Anterior cingulate cortex (tissue), 58 donors: ENCODE results near the gene HOXC12.

Source experiments
- DNase-seq, 58 donors: peaks; one replicate each; lab custom pipeline; 2025; lab: John Stamatoyannopoulos, UW

The HOXC12 gene, protein sequence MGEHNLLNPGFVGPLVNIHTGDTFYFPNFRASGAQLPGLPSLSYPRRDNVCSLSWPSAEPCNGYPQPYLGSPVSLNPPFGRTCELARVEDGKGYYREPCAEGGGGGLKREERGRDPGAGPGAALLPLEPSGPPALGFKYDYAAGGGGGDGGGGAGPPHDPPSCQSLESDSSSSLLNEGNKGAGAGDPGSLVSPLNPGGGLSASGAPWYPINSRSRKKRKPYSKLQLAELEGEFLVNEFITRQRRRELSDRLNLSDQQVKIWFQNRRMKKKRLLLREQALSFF

DNA sequence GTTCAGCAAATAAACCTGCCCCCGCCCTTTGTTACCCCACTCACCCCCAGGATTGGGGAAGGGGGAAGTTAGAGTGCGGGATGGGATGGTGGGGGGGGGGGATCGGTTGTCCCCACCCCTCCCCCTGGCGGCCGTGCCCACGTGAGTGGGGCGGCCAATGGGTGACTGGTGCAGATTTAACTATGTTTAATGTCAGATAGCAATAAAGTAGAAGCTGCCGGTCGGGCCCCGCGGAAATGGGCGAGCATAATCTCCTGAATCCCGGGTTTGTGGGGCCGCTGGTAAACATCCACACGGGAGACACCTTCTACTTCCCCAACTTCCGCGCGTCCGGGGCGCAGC is at the start of gene HOXC12:
Gene HOXC12, plus strand, starts transcription at position 210 of the 342 bp plus-strand sequence. Its CDS starts 27 bp downstream, at position 237.
- DNase-seq, result no peak

DNA sequence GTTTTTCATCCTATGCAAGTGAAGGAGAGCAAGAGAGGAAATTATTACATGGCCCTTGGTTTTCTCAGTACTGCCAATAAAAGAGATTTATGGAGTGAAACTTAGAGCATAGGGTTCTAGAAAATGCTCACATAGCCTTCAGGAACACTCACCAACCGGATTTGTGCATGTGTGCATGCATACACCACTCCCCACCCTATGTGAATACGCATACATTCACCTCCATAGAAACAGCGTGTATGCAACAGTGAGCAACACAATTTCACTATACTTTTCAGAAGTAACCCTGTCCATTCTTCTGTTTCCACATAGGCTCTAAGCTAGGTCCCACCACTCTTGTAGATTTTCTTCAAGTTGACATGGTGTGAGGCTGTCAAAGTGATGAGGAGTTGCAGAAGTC is 47.6 kb upstream of the HOXC12 start:
- no peak for DNase-seq

DNA sequence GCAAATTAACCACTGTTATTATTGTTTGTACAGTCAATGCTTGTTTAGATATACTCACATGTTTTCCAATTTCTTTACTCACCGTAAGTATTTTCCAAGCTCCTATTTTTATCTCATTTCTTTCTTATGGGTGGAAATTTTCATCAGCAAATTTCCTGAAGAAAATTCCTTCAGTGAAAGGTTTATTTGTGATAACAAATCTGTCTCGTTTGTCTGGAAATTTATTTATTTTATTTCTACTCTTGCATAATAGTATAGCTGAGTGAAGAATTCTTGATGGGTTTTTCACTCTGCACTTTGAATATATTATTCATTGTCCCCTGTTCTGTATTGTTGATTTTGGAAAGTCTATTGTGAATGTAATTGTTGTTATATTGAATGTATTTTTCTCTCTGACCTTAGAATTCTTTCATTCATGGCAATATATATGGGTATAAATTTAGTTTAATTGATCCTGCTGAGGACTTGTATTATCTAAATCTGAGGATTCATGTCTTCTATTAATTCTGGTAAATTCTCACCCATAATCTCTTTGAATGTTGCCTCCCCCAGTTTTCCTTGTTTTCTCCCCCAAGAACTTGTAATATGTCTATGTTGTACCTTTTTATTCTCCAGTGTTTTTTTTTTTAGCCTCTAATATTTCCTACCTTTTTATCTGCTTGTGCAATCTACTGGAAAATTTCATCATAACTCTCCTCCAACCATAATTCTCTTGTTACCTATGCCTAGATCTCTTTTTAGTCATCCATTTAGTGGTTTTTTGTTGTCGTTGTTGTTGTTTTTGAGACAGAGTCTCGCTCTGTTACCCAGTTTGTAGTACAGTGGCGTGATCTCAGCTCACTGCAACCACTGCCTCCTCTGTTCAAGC is 37.7 kb upstream of the HOXC12 start:
- DNase-seq, result no peak

DNA sequence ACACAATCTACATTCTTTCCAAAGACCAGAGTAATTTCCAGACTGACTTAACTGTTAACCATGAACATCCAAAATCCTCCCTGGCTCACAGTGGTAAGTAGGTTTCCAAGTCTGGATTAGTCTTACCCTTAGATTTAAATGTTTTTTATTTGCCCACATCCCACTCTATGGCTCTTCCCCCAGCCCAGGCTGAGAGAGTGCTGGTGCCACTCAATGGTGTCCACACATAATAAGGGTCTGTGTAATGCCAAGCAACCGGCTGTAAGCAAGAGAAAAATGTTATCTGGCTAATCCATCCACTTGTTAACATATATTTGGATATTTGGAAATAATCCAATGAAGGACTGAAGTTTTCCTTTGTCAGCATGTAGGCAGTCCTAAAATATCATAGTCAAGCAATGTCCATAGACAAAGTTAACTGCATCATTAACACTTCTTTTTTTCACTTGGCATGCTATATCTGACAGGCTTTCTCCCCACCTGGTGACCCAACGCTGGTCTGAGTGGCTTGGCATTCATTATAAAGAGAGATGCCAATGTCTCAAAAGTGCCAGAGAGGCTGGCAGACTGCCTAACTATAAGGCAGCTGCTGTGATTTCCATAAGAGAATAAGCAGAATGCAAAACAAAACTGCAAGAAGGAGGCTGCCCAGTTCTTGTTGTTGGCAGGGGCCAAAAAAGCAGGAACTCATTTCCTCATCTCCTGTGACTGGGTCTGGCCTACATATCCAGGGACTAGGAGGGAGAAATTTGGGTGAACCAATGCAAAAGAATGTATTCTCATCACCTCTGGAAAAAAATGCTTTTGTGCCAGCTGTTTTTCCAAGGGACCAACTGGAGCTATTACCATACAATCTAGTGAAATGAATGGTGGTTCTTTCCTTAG is 29.9 kb upstream of the HOXC12 start:
- no peak for DNase-seq

DNA sequence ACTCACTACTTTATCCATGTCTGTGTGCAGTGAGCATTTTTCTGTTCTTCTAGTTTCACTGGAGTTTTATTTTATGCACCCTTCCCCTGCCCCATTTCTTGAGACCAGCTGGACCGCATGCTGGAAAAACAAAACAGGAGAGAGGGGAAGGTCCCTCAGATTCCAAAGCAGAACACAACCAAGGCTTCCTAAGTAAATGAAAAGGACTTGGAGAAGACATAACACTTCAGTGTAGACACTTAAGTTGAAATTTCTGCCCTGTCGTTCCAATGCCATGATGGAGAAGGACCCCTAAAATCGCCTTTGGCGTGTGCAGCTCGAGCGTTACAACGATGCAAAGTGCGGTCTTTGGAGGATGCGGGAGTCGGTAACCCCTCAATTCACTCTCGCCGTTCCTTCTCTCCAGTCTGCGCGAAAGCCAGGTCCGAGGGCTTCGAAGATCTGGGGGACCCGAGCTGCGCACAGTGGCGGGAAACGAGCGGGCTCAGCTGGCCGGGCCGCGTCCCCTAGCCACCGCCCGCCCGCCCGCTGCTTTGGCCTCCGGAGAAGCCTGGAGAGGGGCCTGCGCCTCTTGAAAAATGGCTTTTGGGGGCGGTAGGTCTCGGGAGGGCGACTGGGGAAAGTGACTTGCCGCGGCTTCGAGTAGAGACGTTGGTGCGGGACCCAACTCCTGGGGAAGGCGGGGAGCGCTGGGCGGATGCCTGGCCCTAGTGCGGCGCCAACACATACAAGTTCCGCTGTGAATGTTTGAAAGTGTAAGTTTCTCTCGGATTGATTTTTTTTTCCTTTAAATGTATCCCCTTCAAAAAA is 27.3 kb upstream of the HOXC12 start:
- DNase-seq, result no peak

DNA sequence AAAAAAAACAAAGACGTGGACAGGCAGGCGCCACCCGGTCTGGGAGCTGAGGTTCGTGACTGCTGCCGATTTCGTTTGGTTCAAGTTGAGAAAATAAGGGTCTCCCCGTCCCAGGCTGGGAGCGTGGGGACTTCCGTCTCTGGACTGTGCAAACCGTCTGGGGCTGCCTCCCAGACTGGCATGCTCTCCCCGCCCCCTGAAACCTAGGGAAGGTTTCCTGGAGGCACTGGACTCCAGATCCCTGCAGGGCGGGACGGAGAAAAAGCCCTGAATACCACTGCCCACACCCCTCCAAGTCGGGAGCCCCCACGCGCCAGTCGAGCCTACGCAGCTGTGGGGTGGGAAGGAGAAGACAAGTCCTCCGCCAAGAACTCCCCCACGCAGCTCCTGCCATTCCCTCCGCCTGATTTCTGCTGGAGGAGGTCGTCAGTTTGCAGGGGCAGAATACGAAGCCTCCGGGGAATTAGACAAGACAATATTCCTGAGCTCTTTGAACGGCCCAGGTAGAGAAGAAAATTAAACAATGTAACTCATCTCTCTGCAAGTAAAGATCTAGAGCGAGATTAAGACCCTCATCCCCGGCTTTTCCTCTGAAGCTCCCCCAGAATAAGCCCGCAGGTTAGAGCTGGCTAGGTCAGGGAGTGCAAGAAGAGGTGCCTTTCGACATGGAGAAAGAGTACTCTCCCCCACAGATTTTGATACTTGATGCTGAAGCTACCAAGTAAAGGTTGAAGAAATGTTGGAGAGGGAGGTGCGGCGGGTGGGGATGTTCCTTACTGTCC is 26.5 kb upstream of the HOXC12 start:
- DNase-seq, result no peak

DNA sequence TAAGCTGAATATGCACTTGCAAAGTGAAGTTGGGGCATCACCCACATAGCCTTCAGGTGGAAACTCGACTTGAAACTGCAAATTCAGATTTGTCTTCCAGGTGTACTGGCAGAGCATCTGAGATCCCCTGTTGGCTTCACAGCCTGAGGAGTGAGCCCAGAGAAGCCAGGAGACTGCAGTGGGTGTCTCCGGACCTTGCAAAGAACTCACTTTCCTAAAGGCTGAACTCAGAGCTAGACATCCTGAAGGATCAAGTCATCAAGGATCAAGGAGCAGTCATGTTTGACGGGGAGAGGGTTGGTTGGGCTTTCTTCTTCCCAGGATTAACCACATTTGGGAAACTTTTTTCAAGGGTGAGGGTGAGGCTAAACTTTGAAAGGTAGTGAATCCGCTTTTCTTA is 25.2 kb upstream of the HOXC12 start:
- DNase-seq, result no peak

DNA sequence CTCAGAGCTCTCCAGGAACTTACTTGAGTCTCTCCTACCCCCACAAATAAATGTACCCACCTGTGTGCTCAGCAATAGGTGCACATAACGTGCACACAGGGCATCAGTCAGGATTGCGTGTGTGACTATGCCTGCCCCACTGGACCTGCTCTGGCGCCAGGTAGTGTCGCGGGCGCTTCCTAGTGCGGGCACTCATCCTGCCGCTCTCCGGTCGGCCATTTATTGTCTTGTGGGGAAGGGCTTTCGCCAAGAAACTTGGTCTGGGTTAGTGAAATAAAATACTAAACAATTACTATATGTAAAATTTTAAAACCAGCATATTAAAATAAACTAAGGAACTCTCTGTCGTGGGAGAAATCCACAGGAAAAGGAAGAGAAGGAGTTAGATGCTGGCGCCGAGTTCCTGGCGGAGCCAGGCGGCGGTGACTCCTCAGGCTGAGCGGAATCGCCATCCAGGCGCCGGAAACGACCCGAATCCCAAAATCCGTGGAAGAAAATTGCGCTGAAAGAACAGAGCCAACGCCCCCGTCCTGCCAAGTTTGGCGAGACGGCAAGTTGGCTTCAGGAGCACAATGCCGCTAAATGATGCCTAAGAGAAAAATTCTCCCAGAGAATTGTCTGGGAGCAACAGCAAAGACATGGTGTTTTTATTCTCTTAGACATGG is 24.0 kb upstream of the HOXC12 start:
- no peak for DNase-seq

DNA sequence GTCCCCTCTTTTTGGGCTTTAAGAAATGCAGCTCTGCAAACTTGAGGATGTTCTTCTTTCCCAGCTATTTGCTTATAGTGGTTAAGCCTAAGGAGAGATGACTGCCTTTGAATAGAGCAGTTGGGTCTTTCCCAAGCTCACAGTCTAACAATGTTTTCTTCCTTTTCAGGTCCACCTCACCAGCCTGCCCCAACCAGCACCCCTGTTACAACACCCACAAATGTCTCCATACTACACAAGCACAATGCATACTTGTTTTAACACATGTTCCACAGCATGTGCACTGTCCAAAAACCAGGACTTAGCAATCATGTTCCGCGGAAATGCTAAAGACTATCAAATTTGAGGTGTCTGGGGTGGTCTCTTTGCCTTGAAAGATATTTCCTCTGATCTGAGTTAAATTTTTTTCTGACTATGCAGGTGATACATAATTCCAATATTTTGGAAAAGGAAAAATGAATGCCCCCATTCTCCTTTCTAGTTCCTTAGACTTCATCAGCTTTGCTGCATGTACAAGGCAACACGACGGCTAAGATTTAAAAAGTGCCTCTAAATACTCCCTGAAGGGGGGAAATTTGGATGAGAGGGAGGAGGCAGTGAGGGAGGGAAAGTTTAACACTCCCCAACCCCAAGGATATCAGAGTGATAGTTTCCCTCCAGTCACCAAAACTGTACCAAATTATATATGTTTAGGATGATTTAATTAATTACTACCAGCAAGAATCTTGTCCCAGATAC is 22.7 kb upstream of the HOXC12 start:
- DNase-seq, result no peak

DNA sequence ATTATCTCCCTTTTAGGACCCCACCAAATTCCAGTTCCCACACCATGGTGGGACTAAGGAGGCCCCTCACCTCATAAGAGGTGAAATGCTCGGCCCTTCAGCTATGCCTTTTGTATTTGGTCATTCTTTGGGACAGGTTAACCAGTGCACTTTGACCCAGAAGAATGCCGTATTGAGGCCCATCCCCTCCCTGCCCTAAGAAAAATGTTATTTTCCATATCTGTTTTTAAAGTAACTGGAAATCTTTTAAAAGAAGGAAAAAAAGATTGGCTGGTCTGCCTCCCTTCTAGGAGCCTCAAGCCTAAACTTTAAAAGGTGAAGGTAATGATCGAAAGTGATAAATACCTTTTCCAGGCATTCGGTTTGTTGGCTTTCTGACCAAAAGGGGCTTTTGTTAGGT is 21.8 kb upstream of the HOXC12 start:
- no peak for DNase-seq

DNA sequence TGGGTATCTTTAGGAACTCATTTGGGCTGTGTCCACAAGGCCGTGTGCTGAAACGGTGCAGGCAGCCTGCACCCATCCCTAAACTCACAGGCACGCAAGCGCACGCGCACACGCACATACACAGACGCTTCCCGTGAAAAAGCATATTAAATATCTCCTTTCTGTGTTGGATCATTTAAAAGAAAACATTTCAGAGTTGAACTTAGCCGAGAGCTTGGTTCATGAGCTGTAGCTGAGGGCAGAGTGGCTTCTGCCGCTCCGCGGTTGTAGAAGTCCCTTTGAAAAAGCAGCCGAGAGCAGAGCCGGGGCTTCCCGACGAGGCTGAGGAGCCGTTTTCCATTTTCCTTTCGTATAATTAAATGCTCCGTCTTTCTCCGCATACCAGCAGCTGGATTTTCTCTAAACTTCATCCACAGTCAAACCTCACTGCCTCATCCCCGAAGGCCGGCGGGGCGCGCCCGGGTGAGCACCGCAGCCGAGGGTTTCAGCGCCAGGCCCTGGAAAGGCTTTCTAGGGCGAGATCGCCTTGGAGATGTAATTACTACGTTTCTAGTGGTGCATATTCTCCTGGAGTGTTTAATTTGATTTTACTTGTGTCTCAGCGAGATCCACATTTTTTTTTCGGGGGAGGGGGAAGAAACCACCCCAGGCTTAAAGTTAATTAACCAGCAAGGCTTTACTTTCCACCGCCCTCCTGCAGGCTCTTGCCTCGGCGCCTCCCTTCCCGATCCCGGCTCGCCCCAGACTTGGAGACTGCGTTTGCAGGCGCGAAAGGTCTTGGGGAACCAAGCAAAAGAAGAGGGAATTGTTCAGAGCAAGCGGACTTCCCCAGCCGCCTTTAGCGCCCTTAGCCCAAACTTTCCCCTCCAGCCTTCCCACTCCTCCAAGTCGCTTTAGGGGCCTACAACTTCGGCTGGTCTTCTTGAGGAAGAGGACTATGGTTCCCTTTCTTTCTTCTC is 19.0 kb upstream of the HOXC12 start:
- no peak for DNase-seq

DNA sequence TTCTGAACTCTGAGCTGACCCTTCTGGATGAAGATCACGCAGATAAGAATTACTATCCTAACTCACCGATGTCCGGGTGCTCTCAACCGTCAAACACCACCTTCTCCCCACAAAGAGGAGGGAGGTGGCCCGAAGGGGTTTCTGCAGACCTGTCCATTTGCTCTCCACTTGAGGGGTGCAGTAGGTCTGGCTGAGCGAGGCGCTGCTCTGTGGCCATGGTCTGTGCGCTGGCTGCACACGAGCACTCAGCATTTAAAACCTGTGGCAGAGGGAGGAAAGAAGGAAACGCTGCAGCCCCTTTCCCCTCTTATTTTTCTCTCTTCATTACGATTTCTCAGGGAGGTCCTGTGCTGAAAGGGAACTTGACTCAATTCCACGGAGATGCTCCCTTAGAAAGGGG is 17.6 kb upstream of the HOXC12 start:
- no peak for DNase-seq

DNA sequence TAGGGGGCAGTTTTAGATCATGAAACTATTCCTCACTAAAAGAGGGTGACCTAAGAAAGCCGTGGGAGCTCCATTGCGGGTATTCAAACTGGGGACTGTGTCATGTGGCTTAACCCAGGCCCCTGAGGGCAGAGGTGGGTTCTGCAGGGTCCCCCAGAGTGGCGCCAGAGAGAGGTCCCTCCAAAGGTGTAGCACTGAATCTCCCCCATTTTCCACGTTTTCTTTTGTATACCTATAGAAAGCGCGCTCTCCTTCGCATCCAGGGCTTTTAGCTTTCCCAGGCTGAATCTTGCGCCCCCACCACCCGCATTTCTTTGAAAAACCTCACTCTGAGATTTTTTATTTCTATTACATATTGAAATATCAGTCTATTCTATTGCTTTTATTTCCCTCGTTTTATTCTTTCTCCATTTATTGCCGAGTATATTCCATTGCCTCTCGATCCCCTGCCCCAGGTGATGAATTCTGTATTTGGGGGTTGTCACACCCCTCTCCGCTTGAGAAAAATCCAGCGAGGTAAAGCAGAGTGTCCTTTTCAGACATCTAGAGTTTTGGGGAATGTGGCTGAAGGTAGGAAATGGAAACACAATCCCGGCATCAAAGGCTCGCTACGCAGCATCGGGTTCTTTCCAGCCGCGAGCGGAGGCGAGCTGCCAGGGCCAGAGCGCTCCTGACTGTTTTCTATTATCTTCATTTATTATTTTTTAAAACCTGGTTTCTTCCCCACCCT is 16.9 kb upstream of the HOXC12 start:
- DNase-seq, result no peak

DNA sequence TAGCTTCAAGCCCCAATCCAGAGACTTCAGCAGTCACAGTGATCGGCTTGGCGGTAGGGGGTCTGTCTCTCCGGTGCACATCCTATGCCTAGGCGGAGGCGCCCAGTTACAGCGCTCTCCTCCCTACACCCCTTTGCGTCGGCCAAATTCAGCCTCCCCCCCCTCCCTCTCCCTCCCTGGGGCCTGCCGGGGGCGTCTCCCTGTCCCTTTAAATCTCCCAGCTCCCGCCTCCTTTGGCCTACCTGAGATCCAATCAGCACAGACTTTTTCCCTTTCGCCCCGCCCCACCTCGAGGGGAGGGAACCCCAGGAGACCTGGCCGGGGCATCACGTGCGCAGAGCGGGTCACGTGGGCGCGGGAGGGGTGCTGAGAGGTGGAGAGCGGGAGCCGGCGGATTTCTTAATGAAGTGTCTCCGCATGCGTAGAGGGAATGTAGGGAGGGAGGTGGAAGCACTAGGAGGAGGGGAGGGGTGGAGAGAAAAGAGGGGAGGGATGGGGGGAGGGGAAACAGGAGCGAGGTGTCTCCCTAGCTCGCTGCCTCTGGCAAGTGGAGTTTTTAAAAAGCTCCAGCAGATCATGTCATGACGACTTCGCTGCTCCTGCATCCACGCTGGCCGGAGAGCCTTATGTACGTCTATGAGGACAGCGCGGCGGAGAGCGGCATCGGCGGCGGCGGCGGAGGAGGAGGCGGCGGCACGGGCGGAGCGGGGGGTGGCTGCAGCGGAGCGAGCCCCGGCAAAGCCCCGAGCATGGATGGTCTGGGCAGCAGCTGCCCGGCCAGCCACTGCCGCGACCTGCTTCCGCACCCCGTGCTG is 16.2 kb upstream of the HOXC12 start, which contains the start of gene HOXC13:
Gene HOXC13, plus strand, starts transcription at position 506 of the 815 bp plus-strand sequence. Its CDS starts 76 bp downstream, at position 582.
- DNase-seq, result no peak
